K562 (cell line): ENCODE data around the gene POLD4. TPM values are rescaled to one million over a fixed set of nuclear protein-coding genes. Genes with fewer than 3 reads are reported as not detected.

Experiments used
- CREB1 ChIP-seq, 2 experiments: sonication (generic) in 1 of 2; formaldehyde crosslinking in 1 of 2; IDR thresholded peaks; 2 replicates each; pipeline versions ENCODE4 v1.6.1 to v1.8.0; 2012 to 2022; ENCODE audit warnings: inconsistent platforms in 1 of 2, mild to moderate bottlenecking in 1 of 2, missing genetic modification reagents in 1 of 2, moderate library complexity in 1 of 2
- CTBP1 ChIP-seq: fragments of 450-650 bp; IDR thresholded peaks from 2 replicates; pipeline ENCODE4 v1.6.1; 2016; ENCODE audit warnings: borderline replicate concordance
- EHMT2 ChIP-seq: fragments of 450-650 bp; IDR thresholded peaks from 2 replicates; pipeline ENCODE4 v1.6.1; 2018; ENCODE audit warnings: antibody characterized with exemption
- HIVEP1 ChIP-seq: fragments of 250-450 bp; sonication (Bioruptor Pico); IDR thresholded peaks from 2 replicates; pipeline ENCODE4 v1.4.0; 2020; ENCODE audit warnings: mild to moderate bottlenecking
- NEUROD1 ChIP-seq: fragments of 150-350 bp; IDR thresholded peaks from 2 replicates; pipeline ENCODE4 v1.6.1; 2014; ENCODE audit warnings: borderline replicate concordance, low read length, low read depth; ENCODE audit not compliant: partially characterized antibody
- PPARD ChIP-seq: fragments of 250-450 bp; sonication (Bioruptor Pico); IDR thresholded peaks from 2 replicates; pipeline ENCODE4 v1.8.0; 2022; ENCODE audit warnings: inconsistent platforms, mild to moderate bottlenecking, moderate library complexity
- RBM17 ChIP-seq: fragments of 200-400 bp; formaldehyde crosslinking; IDR thresholded peaks from 2 replicates; pipeline ENCODE4 v1.6.1; 2017; ENCODE audit warnings: low read depth, mild to moderate bottlenecking, low read length, borderline replicate concordance
- RFX1 ChIP-seq: fragments of 450-650 bp; IDR thresholded peaks from 2 replicates; pipeline ENCODE4 v1.6.1; 2016; ENCODE audit warnings: mild to moderate bottlenecking, moderate library complexity
- RNF2 ChIP-seq: sonication (generic); IDR thresholded peaks from 2 replicates; pipeline ENCODE4 v1.6.1; 2016
- SETDB1 ChIP-seq: IDR thresholded peaks from one replicate; pipeline ENCODE4 v1.6.1; 2012; ENCODE audit warnings: low read length, control low read depth, inconsistent platforms
- SMAD2 ChIP-seq: fragments of 150-350 bp; IDR thresholded peaks from 2 replicates; pipeline ENCODE4 v1.6.1; 2014; ENCODE audit warnings: low read depth, mild to moderate bottlenecking, low read length
- SMARCA5 ChIP-seq: fragments of 450-650 bp; IDR thresholded peaks from 2 replicates; pipeline ENCODE4 v1.6.1; 2016
- TCF3 ChIP-seq: sonication (generic); formaldehyde crosslinking; IDR thresholded peaks from 2 replicates; pipeline ENCODE4 v1.4.0; 2020; ENCODE audit warnings: mild to moderate bottlenecking, missing genetic modification reagents
- TEAD2 ChIP-seq: fragments of 450-650 bp; IDR thresholded peaks from 2 replicates; pipeline ENCODE4 v1.6.1; 2016; ENCODE audit warnings: missing genetic modification characterization, control low read depth, missing compliant biosample characterization
- ZBTB40 ChIP-seq, 2 experiments: fragments of 450-650 bp in 1 of 2; sonication (generic) in 1 of 2; formaldehyde crosslinking in 1 of 2; IDR thresholded peaks; 2 replicates each; pipeline versions ENCODE4 v1.7.1 to v1.9.0; 2016 to 2022; ENCODE audit warnings: inconsistent platforms in 1 of 2, mild to moderate bottlenecking in 1 of 2, missing genetic modification reagents in 1 of 2
- ZNF354B ChIP-seq: fragments of 250-450 bp; sonication (Bioruptor Pico); IDR thresholded peaks from 2 replicates; pipeline ENCODE4 v1.4.0; 2020
- ZNF408 ChIP-seq: fragments of 250-450 bp; sonication (Bioruptor Pico); IDR thresholded peaks from 2 replicates; pipeline ENCODE4 v1.4.0; 2020; ENCODE audit warnings: low read depth, mild to moderate bottlenecking, moderate library complexity
- ZNF766 ChIP-seq: fragments of 200-800 bp; sonication (Bioruptor generic); conservative IDR thresholded peaks from 2 replicates; pipeline ENCODE4 v1.6.1; 2016; ENCODE audit warnings: missing genetic modification characterization, missing compliant biosample characterization
- ZNF830 ChIP-seq: fragments of 250-450 bp; sonication (Bioruptor Pico); IDR thresholded peaks from 2 replicates; pipeline ENCODE4 v1.5.0; 2021; ENCODE audit warnings: mild to moderate bottlenecking
- polyA plus RNA-seq, 8 experiments: library from polyadenylated mRNA; depleted of rRNA in 4 of 8; stranded (reverse) in 5 of 8; unstranded in 3 of 8; fragments of >200 nt; fragmentation: Nextera tagmentation in 2 of 8; fragmentation: Illumina TruSeq in 1 of 8; extraction: Ambion mirVana in 2 of 8; extraction: Trizol in 1 of 8; gene quantifications; 2 replicates each; pipeline versions ENCODE4 v1.2.1 to v1.2.3, GENCODE V29; 2011 to 2014; ENCODE audit warnings: inconsistent platforms in 1 of 8, missing spikeins in 1 of 8
- total RNA-seq, 7 experiments: library from RNA; depleted of rRNA in 6 of 7; stranded (reverse); fragments of >200 nt in 6 of 7; fragmentation: Illumina TruSeq in 2 of 7; extraction: Trizol in 2 of 7; gene quantifications; 2 replicates each; pipeline versions ENCODE4 v1.2.1 to v1.2.3, GENCODE V29; 2011 to 2021; ENCODE audit warnings: low replicate concordance in 1 of 7
- TF ChIP-seq, protein P1 (sequence below): sonication (generic); formaldehyde crosslinking; IDR thresholded peaks from 2 replicates; pipeline ENCODE4 v1.5.0; 2020; ENCODE audit warnings: missing genetic modification reagents

The POLD4 gene
- total and polyA plus RNA-seq, 9 of the 15 experiments (the other 6 are each of a cell fraction or from before 2014, with no cell fraction given), result 5.8 to 64.5 (median 18.3) TPM

- TF ChIP-seq, protein P1, sequence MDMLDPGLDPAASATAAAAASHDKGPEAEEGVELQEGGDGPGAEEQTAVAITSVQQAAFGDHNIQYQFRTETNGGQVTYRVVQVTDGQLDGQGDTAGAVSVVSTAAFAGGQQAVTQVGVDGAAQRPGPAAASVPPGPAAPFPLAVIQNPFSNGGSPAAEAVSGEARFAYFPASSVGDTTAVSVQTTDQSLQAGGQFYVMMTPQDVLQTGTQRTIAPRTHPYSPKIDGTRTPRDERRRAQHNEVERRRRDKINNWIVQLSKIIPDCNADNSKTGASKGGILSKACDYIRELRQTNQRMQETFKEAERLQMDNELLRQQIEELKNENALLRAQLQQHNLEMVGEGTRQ (CRISPR knock-in tag), result no peak
- no peak for TF ChIP-seq ZNF408 (CRISPR knock-in tag)
- TF ChIP-seq RBM17, result no peak
- no peak; the same call in 1 of the 2 replicates for TF ChIP-seq ZNF766 (CRISPR knock-in tag)
- no peak for TF ChIP-seq SETDB1
- TF ChIP-seq RFX1, result peak; percentile 100
- TF ChIP-seq RNF2, result peak; percentile 59; the same call in 1 of the 2 replicates
- TF ChIP-seq SMARCA5, result no peak
- TF ChIP-seq CTBP1, result peak; percentile 89
- peak; percentile 74 for TF ChIP-seq ZBTB40 (IDR thresholded peaks at IDR 0.05)
- TF ChIP-seq ZBTB40 (CRISPR knock-in tag; IDR thresholded peaks at IDR 0.05), result no peak
- TF ChIP-seq ZNF354B (CRISPR knock-in tag), result no peak
- TF ChIP-seq SMAD2, result no peak
- no peak for TF ChIP-seq EHMT2
- TF ChIP-seq PPARD (CRISPR knock-in tag), result no peak
- TF ChIP-seq ZNF830, result no peak; the same call in 1 of the 2 replicates
- TF ChIP-seq TCF3 (CRISPR knock-in tag), result peak; percentile 36; the same call in 1 of the 2 replicates
- peak; percentile 63 for TF ChIP-seq NEUROD1
- TF ChIP-seq HIVEP1, result no peak
- TF ChIP-seq TEAD2 (tag), result no peak
- TF ChIP-seq CREB1 (IDR thresholded peaks at IDR 0.05), result no peak
- peak; percentile 72; the same call in 1 of the 2 replicates for TF ChIP-seq CREB1 (CRISPR knock-in tag; IDR thresholded peaks at IDR 0.05)
Measured at GRCh38 chr11:67317205-67317887, 36.0 kb downstream of the POLD4 start (continued).
